ENCODE results near the gene SV2B. TPM values are rescaled to one million over a fixed set of nuclear protein-coding genes. Genes with fewer than 3 reads are reported as not detected.

SV2B gene
- total RNA-seq, 3 donors from 2014 or later, result 0.41 to 4.2 (median 0.80) TPM

- Histone ChIP-seq H3K36me3 (ENCODE audit: low read depth) (no peaks in the 10 kb centered on the region), H3K4me3 (no peak overlapping the region), H3K9me3 (no peaks in the 10 kb centered on the region), H3K4me1 (ENCODE audit: low read depth) (no peaks in the 10 kb centered on the region)
- no peak for TF ChIP-seq CTCF (IDR thresholded peaks at IDR 0.05)
- intact Hi-C loops (cut with DNase I, micrococcal nuclease), result no loop called here
- DNase-seq, result no peak
- ATAC-seq, result no peak
These were observed 42.2 kb downstream of the SV2B start for GRCh38 chr15:91142106-91142744.

DNA sequence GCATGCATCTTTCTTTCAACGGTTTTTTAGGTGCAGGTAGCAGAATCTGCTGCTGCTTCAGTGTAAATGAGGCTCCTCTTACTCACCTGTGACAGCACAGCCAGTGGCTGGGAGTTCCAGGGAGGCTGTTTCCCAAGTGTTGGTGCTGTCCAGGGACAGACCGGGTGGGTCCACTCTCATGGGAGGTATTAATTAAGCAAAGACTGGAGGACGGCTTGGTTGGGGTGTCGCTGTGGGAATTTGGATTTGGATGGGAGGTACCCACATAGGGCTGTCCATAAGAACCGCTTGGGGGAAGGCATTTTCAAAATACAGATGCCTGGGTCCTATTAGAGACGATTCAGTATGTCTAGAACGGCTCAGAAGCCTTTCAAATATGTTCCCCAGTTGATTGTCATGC lies 42.9 kb downstream of the SV2B start:
- no peak for TF ChIP-seq CTCF (IDR thresholded peaks at IDR 0.05)
- H3K4me1 ChIP-seq (ENCODE audit: low read depth), result no peaks in the 10 kb centered on the region
- no peak overlapping the region for H3K4me3 ChIP-seq
- H3K36me3 ChIP-seq (ENCODE audit: low read depth), result no peaks in the 10 kb centered on the region
- DNase-seq (no peak), ATAC-seq (no peak)
- intact Hi-C loops (cut with DNase I, micrococcal nuclease), result no loop called here
- H3K9me3 ChIP-seq, result no peaks in the 10 kb centered on the region

DNA sequence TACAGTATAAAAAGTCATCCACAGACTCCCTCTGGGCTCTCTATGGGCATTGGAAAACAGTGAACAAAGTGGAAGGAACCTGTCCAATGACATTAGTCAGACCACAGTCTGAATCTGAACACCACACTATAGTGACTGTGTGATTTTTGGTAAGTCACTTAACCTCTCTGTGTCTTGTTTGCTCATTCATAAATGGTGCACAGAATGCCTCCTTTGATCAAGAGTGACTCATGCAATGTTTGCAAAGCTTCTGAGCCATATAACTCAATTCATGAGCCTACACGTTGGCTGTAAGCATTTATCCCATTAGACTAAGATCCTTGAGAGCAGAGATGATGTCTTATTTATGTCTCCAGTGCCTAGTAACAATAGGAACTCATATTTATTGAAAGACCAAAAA lies 46.7 kb downstream of the SV2B start:
- no peaks in the 10 kb centered on the region for H3K9me3 ChIP-seq
- no peak for DNase-seq
- intact Hi-C loops (cut with DNase I, micrococcal nuclease), result no loop called here
- H3K4me1 ChIP-seq (ENCODE audit: low read depth), result no peaks in the 10 kb centered on the region
- no peak overlapping the region for H3K4me3 ChIP-seq
- no peak for ATAC-seq
- TF ChIP-seq CTCF (IDR thresholded peaks at IDR 0.05), result no peak
- no peaks in the 10 kb centered on the region for H3K36me3 ChIP-seq (ENCODE audit: low read depth)

GRCh38 chr15:91148243-91148642 lies 48.2 kb downstream of the SV2B start:
- intact Hi-C loops (cut with DNase I, micrococcal nuclease), result no loop called here
- TF ChIP-seq CTCF (IDR thresholded peaks at IDR 0.05), result no peak
- ATAC-seq, result no peak
- Histone ChIP-seq H3K4me3 (no peak overlapping the region), H3K4me1 (ENCODE audit: low read depth) (no peaks in the 10 kb centered on the region), H3K36me3 (ENCODE audit: low read depth) (no peaks in the 10 kb centered on the region), H3K9me3 (no peaks in the 10 kb centered on the region)
- no peak for DNase-seq

DNA sequence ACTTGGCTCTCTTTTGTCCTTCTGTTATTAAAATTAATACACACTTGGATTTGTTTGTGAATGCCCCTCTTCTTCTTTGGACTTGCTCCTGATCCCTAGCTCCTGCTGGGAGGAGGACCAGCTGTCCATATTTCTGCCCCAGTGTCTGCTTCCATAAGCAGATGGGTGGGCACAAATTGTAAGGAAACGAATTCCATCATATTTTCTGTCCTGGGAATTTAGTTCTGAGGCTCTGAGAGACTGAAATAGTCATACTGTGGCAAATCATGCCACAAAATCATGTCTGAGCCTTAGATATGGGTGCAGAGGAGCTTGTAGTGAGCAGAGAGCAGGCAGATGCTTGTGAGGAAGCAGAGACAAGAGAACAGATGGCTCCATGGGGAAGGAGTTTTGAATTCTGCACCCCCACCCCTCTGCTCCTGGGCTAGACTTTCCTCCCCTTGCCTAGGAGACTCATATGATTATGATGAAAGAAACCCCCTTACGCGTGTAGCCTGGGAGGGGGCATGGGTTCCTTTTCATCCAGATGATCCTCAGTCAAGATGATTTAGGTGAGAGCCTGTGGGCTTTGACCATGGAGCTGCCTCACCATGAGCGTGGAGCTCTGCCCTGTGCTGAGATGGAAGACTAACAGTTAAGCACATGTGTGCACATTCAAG lies 50.6 kb downstream of the SV2B start:
- no peak for DNase-seq
- Histone ChIP-seq H3K9me3 (no peaks in the 10 kb centered on the region), H3K4me1 (ENCODE audit: low read depth) (no peaks in the 10 kb centered on the region), H3K4me3 (no peak overlapping the region), H3K36me3 (ENCODE audit: low read depth) (no peaks in the 10 kb centered on the region)
- intact Hi-C loops (cut with DNase I, micrococcal nuclease), result no loop called here
- no peak for ATAC-seq
- TF ChIP-seq CTCF (IDR thresholded peaks at IDR 0.05), result no peak

Measured in mucosa of descending colon (tissue), 3 donors.